DOHH2 (cell line): ENCODE data around the gene MPC2.

ENCODE experiments used
- EZH2phosphoT487 ChIP-seq: fragments of 200-600 bp; sonication (generic); IDR thresholded peaks from 2 replicates; pipeline ENCODE4 v1.6.1; 2017; ENCODE audit warnings: borderline replicate concordance, mild to moderate bottlenecking, antibody characterized with exemption, low read length, moderate library complexity, mixed read lengths
- TF ChIP-seq, protein P1 (sequence below): fragments of 200-600 bp; sonication (generic); IDR thresholded peaks from one replicate; pipeline ENCODE4 v1.5.1; 2014; ENCODE audit warnings: antibody characterized with exemption, mild to moderate bottlenecking, low read depth, low read length; ENCODE audit not compliant: poor library complexity, severe bottlenecking

- TF ChIP-seq, protein P1, sequence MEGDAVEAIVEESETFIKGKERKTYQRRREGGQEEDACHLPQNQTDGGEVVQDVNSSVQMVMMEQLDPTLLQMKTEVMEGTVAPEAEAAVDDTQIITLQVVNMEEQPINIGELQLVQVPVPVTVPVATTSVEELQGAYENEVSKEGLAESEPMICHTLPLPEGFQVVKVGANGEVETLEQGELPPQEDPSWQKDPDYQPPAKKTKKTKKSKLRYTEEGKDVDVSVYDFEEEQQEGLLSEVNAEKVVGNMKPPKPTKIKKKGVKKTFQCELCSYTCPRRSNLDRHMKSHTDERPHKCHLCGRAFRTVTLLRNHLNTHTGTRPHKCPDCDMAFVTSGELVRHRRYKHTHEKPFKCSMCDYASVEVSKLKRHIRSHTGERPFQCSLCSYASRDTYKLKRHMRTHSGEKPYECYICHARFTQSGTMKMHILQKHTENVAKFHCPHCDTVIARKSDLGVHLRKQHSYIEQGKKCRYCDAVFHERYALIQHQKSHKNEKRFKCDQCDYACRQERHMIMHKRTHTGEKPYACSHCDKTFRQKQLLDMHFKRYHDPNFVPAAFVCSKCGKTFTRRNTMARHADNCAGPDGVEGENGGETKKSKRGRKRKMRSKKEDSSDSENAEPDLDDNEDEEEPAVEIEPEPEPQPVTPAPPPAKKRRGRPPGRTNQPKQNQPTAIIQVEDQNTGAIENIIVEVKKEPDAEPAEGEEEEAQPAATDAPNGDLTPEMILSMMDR: no peak
- TF ChIP-seq EZH2phosphoT487: no peak
These were observed 2.3 kb downstream of the MPC2 start for GRCh38 chr1:167934426-167935215.
